Activated CD8-positive, alpha-beta T cell treated with anti-CD3 and anti-CD28 coated beads for 36 hours (primary cell): ENCODE results near the gene BRSK2. TPM values are rescaled to one million over a fixed set of nuclear protein-coding genes. Genes with fewer than 3 reads are reported as not detected.

Experiments used
- ATAC-seq: fragments of 200-7000 bp; cut with Tn5 transposase; one replicate; pipeline ENCODE4 v1.10.0; 2021; ENCODE audit warnings: mild to moderate bottlenecking, moderate library complexity
- CTCF ChIA-PET: fragments of 350-600 bp; sonication (Branson Sonifier 250); formaldehyde crosslinking; loops from one replicate; lab custom pipeline; 2021; ENCODE audit warnings: antibody characterized with exemption; lab: Charles Lee
- POLR2A ChIA-PET: fragments of 350-600 bp; sonication (Branson Sonifier 250); formaldehyde crosslinking; loops from one replicate; lab custom pipeline; 2021; ENCODE audit warnings: antibody characterized with exemption; lab: Charles Lee
- DNase-seq: peaks from one replicate; pipeline ENCODE4 v3.0.0-alpha.2; 2020
- H3K27ac Mint-ChIP-seq: one replicate; pipeline ENCODE4 v1.8.0; 2021; ENCODE audit warnings: mild to moderate bottlenecking, mixed read lengths
- H3K27me3 Mint-ChIP-seq: one replicate; pipeline ENCODE4 v1.8.0; 2021; ENCODE audit warnings: mixed read lengths
- H3K36me3 Mint-ChIP-seq: one replicate; pipeline ENCODE4 v1.8.0; 2021; ENCODE audit warnings: low read depth, mixed read lengths
- H3K4me1 Mint-ChIP-seq: one replicate; pipeline ENCODE4 v1.8.0; 2021; ENCODE audit warnings: low read depth, mixed read lengths
- H3K4me3 Mint-ChIP-seq: one replicate; pipeline ENCODE4 v1.8.0; 2021; ENCODE audit warnings: mild to moderate bottlenecking, moderate library complexity, mixed read lengths
- H3K9me3 Mint-ChIP-seq: one replicate; pipeline ENCODE4 v1.8.0; 2021; ENCODE audit warnings: mixed read lengths
- CTCF ChIP-seq: fragments of 200-600 bp; IDR thresholded peaks from one replicate; pipeline ENCODE4 v1.8.0; 2022; ENCODE audit warnings: antibody characterized with exemption, mild to moderate bottlenecking
- intact Hi-C: fragments of 100-400 bp; cut with micrococcal nuclease; formaldehyde crosslinking; loops from one replicate; pipeline ENCODE4 v1.10.0; 2022
- total RNA-seq, 2 experiments: library from RNA; stranded (reverse); gene quantifications; one replicate each; pipeline ENCODE4 v1.2.3, GENCODE V29; 2021

The BRSK2 gene
- total RNA-seq, 2 experiments from 2014 or later: 1.1 to 2.0 TPM

DNA sequence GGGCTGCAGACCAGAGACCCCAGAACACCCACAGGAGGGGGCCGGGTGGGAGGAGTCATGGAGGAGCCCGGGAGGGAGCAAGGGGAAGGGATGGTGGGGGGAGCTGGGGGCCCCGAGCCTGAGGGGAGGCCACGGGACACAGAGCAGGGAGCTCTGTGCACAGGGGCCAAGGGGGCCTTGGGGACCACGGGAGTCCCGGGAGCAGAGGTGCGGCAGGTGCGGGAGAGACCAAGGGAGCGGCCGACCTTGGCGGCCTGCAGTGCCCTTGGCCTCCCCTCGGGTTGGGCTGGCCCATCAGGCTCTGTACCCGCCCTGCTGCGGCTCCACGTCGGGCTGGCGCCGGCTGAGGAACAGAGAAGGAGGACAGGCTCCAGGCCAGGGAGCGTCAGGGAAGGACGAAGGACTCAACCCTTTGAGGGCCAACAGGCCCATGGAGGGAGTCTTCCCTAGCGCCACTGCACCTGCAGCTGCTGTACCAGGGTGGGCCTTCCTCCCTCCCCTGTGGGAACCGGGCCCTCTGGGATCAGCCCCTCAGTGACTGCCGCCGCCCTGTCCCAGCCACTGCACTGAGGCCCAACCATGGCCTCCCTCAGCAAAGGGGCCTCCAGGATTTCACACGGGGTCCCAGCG lies 17.8 kb upstream of the BRSK2 start:
- ChIA-PET CTCF (no interaction called here), POLR2A (no interaction called here)
- Mint-ChIP-seq H3K9me3 (peaks cover 2% of the 10 kb centered on the region), H3K36me3 (no peaks in the 10 kb centered on the region), H3K4me1 (no peaks in the 10 kb centered on the region), H3K27me3 (no peaks in the 10 kb centered on the region), H3K27ac (no peak overlapping the region), H3K4me3 (no peak overlapping the region)
- intact Hi-C loops: no loop called here
- DNase-seq (no peak), ATAC-seq (no peak)
- no peak for TF ChIP-seq CTCF

GRCh38 chr11:1372660-1373059 lies 17.1 kb upstream of the BRSK2 start:
- intact Hi-C loops: no loop called here
- no peaks in the 10 kb centered on the region for H3K36me3 Mint-ChIP-seq
- no peak for TF ChIP-seq CTCF
- ChIA-PET CTCF (no interaction called here), POLR2A (no interaction called here)
- H3K27me3 Mint-ChIP-seq: no peaks in the 10 kb centered on the region
- H3K27ac Mint-ChIP-seq: no peak overlapping the region
- H3K4me1 Mint-ChIP-seq: no peaks in the 10 kb centered on the region
- no peaks in the 10 kb centered on the region for H3K9me3 Mint-ChIP-seq
- DNase-seq: no peak
- no peak for ATAC-seq
- no peak overlapping the region for H3K4me3 Mint-ChIP-seq

GRCh38 chr11:1373536-1374214 lies 16.1 kb upstream of the BRSK2 start:
- ChIA-PET CTCF (no interaction called here), POLR2A (no interaction called here)
- Mint-ChIP-seq H3K36me3 (no peaks in the 10 kb centered on the region), H3K4me3 (no peak overlapping the region), H3K9me3 (no peaks in the 10 kb centered on the region), H3K27ac (no peak overlapping the region), H3K4me1 (no peaks in the 10 kb centered on the region), H3K27me3 (no peaks in the 10 kb centered on the region)
- DNase-seq (no peak), ATAC-seq (no peak)
- TF ChIP-seq CTCF: no peak
- intact Hi-C loops: no loop called here

- no peak for DNase-seq
- TF ChIP-seq CTCF: no peak
- POLR2A ChIA-PET: no interaction called here
- intact Hi-C loops: no loop called here
- ATAC-seq: no peak
- H3K9me3 Mint-ChIP-seq: no peaks in the 10 kb centered on the region
- no peaks in the 10 kb centered on the region for H3K36me3 Mint-ChIP-seq
- H3K27ac Mint-ChIP-seq: no peak overlapping the region
- H3K4me1 Mint-ChIP-seq: no peaks in the 10 kb centered on the region
- peaks cover under 1% of the 10 kb centered on the region for H3K27me3 Mint-ChIP-seq
- H3K4me3 Mint-ChIP-seq: no peak overlapping the region
- CTCF ChIA-PET: no interaction called here
These were observed 14.4 kb upstream of the BRSK2 start for GRCh38 chr11:1375161-1375954.

- H3K36me3 Mint-ChIP-seq: no peaks in the 10 kb centered on the region
- H3K27ac Mint-ChIP-seq: no peak overlapping the region
- H3K27me3 Mint-ChIP-seq: peaks cover 3% of the 10 kb centered on the region
- ATAC-seq (no peak), DNase-seq (no peak)
- POLR2A ChIA-PET: no interaction called here
- intact Hi-C loops: no loop called here
- H3K9me3 Mint-ChIP-seq: no peaks in the 10 kb centered on the region
- no peak for TF ChIP-seq CTCF
- H3K4me1 Mint-ChIP-seq: no peaks in the 10 kb centered on the region
- no peak overlapping the region for H3K4me3 Mint-ChIP-seq
- CTCF ChIA-PET: interaction anchor here (0.7 kb wide), 1 partner anchor 670 kb away, joined by 3 read pairs; the partner anchor contains the start of gene EPS8L2
These were observed 13.8 kb upstream of the BRSK2 start for GRCh38 chr11:1375955-1376258.
